NOMO-1 (cell line): ENCODE measurements around the gene C1RL.
"Not testable (repeated sequence)": the region's sequence is repeated elsewhere in the genome, so short reads cannot be mapped to it uniquely, and the experiment has no call there.

ENCODE experiments used
- DNase-seq, 2 experiments: peaks; one replicate each; lab custom pipeline; 2025; ENCODE audit not compliant: unreplicated experiment in 2 of 2; lab: John Stamatoyannopoulos, UW

The C1RL gene

GRCh38 chr12:7067096-7067495, 41.9 kb downstream of the C1RL start:
- DNase-seq: no peak

DNA sequence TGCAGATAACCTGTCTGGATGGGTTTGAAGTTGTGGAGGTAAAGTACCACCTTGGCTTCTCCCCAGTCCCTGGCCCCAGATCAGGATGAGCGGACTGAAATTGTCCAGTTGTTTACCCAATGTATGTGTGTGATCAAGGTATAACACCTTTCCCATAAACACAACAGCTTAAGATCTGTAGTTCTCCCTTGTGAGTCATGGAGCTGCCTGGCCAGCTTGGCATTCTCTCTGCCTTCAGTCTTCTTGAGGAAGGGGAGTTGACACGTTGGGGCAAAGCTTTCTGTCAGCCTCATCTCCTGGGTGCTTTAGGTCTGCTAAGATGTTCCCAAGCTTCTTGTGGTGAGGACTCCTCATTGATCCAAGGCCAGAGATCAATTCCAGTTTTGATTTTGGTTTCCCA, 42.4 kb downstream of the C1RL start:
- DNase-seq: no peak

DNA sequence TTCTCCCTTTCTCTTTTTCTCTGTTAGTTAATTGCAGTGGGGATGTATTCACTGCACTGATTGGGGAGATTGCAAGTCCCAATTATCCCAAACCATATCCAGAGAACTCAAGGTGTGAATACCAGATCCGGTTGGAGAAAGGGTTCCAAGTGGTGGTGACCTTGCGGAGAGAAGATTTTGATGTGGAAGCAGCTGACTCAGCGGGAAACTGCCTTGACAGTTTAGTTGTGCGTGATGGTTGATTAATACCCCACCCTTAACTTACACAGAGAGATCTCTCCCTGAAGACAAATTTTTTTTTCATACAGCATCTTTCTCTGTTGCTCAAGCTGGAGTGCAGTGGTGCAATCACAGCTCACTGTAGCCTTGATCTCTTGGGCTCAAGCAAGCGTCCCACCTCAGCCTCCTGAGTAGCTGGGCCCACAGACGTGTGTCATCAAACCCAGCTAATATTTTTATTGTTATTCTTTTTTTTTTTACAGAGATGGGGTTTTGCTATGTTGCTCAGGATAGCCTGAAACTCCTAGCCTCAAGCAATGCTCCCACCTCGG, 43.9 kb downstream of the C1RL start:
- no peak for DNase-seq

- no peak for DNase-seq
Observed at GRCh38 chr12:7064516-7064915, 44.5 kb downstream of the C1RL start.

DNA sequence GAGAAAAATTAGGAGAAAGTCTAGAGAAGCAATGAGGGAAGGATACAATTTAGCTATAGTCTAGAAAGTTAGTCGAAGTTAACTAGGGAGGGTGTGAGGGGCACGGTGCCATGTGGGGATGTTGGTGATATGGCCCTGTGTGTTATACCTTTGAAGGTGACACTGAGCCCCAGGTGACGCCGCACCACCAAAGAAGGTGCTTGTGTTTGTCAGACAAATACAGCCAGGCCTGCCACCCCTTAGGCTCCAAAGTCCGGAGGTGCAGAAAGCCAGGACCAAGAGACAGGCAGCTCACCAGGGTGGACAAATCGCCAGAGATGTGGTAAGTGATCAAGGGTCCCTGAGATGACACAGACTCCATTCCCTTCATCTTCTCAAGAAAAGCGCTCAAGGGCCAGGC, 47.4 kb downstream of the C1RL start:
- DNase-seq: no peak

- no peak for DNase-seq
Observed at GRCh38 chr12:7061138-7061537, 47.9 kb downstream of the C1RL start.

- no peak for DNase-seq
Observed at GRCh38 chr12:7060353-7060954, 48.6 kb downstream of the C1RL start, which contains the start of gene C1S. TSS of gene C1S (plus strand) at chr12:7060718. CDS start at chr12:7061913, 1,195 bp downstream.

DNA sequence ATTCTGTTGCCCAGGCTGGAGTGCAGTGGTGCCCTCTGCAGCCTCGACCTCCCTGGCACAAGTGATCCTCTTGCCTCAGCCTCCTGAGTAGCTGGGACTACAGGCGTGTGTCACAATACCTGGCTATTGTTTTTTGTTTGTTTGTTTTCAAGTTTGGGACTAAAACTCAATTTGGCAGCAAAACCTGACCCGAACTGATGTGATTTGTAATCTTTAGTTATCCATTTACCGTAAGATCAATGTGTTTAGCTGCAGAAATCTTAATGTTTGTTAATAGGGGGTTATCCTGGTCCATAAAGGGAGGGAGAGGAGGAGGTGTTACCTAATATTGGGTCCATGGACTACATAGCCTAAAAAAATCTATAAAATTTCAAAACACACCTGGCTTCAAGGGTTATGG, 49.2 kb downstream of the C1RL start:
- no peak for DNase-seq

- DNase-seq: no peak
Observed at GRCh38 chr12:7058850-7059395, 50.1 kb downstream of the C1RL start.

- DNase-seq: no peak
Observed at GRCh38 chr12:7058163-7058845, 50.7 kb downstream of the C1RL start.

- DNase-seq: not testable (repeated sequence)
Observed at GRCh38 chr12:7055736-7056135, 53.3 kb downstream of the C1RL start.

DNA sequence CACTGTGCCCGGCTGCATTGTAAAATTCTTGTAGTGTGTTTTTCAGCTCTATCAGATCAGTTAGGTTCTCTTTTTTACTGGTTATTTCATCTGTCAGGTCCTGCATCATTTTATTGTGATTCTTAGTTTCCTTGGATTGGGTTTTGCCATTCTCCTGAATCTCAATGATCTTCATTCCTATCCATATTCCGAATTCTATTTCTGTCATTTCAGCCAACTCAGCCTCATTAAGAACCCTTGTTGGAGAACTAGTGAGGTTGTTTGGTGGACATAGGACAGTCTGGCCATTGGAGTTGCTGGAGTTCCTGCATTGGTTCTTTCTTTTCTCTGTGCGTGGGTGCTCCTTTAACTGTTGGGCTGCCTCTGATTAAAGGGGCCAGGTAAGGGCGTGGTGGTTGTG, 54.1 kb downstream of the C1RL start:
- no peak for DNase-seq

- not testable (repeated sequence) for DNase-seq
Observed at GRCh38 chr12:7049973-7050372, 59.0 kb downstream of the C1RL start.

DNA sequence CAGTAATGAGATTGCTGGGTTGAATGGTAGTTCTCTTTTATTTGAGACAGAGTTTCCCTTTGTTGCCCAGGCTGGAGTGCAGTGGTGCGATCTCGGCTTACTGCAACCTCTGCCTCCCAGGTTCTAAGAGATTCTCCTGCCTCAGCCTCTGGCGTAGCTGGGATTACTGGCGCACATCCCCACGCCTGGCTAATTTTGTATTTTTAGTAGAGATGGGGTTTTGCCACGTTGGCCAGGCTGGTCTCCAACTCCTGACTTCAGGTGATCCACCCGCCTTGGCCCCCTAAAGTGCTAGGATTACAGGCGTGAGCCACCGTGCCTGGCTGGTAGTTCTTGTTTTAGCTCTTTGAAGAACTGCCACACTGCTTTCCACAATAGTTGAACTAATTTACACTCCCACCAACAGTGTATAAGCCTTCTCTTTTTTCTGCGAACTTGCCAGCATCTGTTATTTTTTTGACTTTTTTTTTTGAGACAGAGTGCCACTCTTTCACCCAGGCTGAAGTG, 59.5 kb downstream of the C1RL start:
- DNase-seq: not testable (repeated sequence)

DNA sequence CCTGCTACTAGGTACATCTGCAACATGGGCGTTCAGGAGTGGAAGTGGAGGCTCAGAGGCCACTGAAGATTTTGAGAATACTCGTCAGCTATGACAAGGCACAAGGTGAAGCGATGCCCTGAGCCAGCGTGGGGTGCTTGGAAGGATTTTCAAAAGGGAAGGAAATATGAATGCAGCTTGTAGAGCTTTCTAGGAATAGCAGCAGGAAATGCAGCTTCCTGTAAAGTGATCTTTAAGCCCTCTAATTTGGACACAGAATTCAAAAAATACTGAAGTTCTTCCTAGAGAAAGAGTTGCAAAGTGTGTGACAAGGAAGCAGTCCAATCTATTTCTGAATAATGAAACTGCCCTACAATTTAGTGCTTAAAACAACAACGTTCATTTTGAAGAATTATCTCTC, 61.7 kb downstream of the C1RL start:
- peak in 1 of 2 experiments; percentile 11 for DNase-seq

DNA sequence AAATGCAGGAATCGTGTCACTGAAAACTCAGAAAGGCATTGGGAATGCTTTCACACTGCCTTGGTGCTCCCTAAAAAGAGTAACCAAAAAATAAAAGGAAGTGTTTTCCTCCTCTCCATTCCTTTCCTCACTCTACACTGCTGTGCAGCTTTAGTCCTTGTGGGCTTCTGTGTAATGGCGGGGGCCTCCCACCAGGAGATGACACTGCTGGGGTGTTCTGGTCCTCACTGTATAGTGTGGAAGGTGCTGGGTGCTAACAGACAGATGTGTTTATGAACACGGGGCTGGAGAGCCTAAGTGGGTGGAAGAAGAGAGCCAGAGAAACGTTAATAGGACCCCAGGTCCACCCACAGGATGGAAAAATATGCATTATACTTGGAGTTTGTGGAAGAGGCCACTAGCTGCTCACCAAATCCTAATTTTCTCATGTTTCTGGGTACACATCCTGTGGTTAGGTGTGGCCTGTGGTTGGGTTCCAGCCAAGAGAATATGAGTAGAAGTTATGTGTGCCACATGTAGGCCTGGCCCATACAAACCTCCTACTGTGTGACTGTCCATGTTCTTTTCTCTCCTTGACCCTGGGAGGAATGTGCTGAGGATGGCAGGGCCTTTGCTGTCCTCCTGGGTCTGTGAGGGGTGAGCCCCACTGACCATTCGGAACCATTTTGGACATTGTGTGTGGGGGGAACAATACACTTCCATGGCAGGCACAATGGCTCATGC, 62.5 kb downstream of the C1RL start:
- no peak for DNase-seq

GRCh38 chr12:7045913-7046312, 63.1 kb downstream of the C1RL start:
- no peak for DNase-seq
